NCI-H187 (cell line): Measurements from ENCODE around the gene SREK1IP1.
A peak's percentile ranks its signal among the peaks of the same experiment; 100 is the strongest.

ENCODE experiments used
- DNase-seq, 2 experiments: peaks; one replicate each; lab custom pipeline; 2025; lab: John Stamatoyannopoulos, UW

Gene SREK1IP1

DNA sequence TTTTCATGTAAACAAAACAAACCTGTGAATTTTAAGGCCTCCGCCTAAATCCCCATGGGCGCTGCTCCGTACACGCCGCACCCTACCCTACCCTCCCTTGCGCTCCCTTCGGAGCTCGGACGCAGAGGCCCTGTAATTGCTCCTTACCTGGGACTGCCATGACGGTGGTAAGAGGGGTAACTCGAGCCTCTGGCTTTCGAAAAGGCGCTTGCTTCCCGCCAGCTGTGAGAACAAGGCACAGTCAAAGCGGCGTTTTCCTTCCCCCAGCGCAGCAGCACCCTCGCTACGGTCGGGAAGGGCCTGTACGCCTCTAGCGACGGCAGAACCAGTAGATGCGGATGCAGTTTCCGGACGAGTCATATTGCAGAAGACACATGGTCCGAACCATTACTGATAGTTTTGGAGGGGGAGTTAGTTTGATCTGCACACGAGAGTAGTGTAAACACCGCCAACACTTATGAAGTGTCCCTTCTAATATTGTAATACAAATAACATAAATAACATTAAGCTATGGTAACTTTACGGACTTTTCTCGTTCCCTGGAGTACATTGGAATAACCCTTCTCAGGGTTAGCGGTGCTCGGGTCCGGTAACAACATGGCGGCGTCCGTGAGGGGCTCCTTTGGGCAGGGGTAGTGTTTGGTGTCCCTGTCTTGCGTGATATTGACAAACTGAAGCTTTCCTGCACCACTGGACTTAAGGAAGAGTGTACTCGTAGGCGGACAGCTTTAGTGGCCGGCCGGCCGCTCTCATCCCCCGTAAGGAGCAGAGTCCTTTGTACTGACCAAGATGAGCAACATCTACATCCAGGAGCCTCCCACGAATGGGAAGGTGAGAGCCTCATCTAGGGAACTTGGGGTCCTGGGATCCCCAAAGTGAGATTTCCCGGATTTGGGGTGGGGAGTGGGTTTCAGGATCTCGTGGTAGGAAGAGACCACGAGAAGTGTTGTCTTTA is at the start of gene SREK1IP1, which contains the start of gene CWC27:
Gene SREK1IP1, minus strand, starts transcription at position 334 of the 955 bp plus-strand sequence. Its CDS starts 174 bp downstream, at position 160.
Gene CWC27, plus strand, starts transcription at position 573 of the 955 bp plus-strand sequence. Its CDS starts 217 bp downstream, at position 790.
- DNase-seq, result peak; percentile 79 to 87

DNA sequence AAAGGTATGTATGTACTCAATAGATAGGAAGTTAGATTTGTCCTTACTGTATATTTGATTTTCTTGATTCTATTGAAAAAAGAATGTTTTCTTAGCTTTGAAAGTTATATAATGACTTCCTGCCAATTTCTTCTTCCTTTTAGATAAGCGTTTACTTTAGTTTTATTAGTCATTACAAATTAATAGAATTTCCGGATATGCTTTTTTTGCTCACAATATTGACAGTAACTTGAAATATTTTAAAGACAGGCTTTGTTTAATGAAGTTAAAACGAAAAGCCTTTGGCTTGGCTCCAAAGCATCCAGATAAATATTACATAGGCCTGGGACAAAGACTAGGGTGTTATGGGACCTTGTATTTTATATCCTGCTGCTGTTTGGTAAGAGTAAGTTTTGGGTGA is 49.8 kb upstream of the SREK1IP1 start:
- DNase-seq, result no peak

DNA sequence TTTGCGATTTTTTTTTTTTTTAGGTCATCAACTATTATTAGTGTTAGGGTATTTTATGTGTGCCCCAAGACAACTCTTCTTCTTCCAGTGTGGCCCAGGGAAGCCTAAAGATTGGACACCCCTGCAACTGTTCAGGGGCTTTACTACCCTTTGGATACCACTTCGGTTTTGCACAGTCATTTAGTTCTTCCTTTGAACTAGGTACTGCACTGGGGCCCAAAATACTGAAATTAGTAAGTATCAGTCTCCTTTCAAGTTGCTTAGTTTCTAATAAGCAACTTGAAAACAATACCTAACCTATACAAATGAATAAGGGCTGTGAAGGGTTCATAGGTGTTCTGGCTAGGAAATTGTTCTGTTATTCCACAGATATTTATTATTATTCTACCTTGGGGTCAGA is 45.6 kb upstream of the SREK1IP1 start:
- no peak for DNase-seq

DNA sequence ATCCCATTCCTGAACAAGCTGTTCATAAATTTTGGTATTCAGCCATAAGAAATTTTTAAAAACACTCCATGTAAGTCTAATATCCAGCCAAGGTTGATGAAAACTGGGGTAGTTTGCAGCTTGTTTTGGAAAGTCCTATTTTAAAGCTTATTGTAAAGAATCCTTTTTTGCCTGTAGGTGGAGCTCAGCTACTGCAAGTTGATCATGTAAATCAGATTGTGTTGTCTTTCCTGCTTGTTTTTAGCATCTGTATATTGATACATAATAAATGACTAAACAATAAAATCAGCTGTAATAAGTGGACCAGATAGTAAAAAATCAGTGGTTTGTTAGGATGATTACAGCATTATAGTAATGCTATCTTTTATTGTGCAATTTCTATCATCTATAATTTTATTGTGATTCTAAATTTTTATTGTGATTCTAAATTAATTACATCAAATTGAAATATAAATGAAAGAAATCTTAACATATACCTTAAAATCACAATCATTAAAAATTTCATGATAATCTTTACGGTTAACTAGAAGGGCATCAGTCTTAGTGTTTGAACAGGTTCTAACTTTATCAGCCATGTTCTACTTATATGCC is 42.7 kb upstream of the SREK1IP1 start:
- DNase-seq, result no peak

DNA sequence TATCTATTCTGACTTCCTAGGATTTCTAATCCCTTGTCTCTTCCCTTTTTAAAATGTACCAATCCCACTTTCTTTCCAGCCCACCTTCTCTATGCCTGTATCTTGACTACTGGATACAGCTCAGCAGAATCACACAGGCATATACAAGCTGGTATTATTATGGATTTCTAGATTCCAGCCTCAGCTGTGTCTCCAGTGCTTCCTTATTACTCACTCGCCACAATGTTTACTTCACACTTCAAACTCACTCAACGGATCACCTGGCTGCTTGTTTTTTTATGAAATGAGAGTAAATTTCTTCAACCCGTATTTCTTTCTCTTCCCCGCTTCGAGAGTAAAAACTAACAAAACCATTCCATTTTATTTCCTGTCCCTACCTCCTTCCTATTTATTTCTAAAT is 39.0 kb upstream of the SREK1IP1 start:
- no peak for DNase-seq

DNA sequence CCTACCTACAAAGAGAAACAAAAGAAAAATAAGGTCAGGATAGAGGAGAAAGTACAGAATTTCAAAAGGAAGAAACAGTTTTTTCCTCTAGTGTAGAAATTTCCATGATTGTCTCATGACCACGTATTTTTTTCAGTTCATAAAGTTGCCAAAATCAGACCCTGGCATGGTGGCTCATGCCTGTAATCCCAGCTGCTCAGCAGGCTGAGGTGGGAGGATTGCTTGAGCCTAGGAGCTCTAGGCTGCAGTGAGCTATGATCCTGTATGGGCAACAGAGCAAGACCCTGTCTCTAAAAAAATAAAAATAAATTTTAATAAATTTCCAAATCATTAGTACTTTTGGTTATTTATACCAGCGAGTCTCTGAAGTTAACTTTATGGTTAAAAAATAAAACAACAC is 38.0 kb upstream of the SREK1IP1 start:
- no peak for DNase-seq

DNA sequence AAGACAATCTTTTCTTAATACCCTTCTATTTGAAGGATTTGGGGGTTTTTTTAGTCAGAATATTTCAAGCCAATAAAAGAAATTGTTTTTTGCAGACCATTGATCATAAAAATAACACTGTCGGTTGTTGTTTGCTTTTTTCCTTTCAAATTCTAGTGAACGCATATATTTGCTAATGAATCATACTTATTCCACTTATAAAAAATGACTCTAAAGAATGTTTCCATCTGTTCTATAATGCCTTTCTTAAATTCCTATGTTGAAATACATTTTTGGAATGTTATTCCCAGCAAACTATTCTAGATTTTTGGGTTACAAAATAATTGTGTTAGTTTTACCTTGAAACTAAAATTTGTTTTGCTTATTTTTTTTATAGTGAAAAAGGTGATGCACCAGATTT is 32.4 kb upstream of the SREK1IP1 start:
- no peak for DNase-seq

DNA sequence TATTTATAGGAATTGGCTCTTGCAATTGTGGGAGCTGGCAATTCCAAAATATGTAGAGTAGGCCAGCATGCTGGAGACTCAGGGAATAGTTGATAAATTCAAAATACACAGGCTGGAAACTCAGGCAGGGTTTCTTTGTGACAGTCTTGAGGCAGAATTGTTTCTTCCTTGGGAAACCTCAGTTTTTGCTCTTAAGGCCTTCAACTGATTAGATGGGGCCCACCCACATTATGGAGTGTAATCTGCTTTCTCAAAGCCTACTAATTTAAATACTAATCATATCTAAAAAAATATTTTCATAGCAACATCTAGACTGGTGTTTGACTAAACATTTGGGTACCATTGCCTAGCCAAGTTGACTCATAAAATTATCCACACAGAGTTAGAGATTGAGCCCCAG is 27.8 kb upstream of the SREK1IP1 start:
- DNase-seq, result no peak

DNA sequence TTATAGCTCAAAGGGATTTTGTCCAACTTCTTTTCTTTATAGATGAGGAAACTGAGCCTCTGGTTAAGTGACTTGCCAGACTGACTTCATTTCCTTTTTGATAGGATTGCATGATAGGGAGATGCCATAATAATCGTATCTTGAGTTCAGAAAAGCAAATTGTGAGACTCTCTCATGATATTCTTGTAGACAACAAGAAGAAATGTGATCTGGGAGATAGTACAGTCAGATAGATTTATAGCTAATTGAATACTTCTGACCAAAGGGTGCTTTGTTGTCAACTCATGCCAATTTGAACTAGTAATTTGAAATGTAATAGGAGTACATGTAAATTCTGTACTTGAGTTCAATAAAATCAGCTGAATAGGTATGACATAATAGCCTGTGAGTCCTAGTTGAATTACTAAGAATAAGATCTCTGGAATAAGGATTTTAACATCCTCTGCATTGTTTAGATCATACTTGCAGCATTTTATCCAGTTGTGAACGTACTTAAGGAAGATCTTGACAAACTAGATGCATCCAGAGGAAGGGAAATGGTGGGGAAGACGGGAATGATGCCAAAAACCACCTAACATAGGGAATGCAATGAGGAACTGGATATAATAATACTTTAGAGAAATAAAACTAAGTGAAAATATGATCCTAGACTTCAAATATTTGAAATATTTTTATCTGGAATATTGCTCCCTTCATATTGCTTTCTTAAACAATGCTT is 25.7 kb upstream of the SREK1IP1 start:
- DNase-seq, result no peak

DNA sequence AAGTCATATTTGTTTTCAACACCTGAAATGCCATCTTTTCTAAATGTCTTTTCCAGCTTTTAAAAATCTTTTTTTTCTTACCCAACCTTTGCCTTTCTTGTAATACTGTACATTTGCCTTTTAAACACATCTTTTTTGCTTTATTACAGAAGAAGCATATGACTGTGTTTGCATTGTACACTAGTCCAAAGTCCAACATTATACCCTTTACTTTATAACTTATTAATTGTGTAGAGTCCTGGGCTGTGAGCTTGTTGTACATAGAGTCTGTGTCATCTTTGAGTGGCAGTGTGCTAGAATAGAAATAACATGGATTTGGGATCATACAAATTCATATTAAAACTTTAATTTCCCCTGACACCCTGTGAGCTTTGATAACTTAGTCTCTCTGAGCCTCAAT is 24.0 kb upstream of the SREK1IP1 start:
- DNase-seq, result no peak

DNA sequence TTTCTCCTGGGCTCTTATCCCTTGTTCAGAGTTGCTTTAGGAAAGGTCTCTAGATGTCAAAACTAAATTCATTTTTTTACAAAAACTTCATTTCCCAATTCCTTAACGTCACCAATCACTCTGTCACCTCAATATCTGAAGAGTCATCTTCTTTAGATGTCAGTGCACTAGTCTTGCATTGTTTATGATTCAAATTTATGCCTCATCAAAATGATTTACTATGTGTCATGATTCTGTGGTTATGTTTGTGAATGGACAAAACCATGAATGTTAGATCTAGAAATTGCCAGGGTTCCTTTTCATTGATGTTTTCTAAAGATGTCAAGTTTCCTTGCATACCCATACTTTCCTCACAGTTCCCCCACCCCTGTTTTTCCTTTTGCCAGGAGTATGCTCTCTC is 21.7 kb upstream of the SREK1IP1 start:
- no peak for DNase-seq

DNA sequence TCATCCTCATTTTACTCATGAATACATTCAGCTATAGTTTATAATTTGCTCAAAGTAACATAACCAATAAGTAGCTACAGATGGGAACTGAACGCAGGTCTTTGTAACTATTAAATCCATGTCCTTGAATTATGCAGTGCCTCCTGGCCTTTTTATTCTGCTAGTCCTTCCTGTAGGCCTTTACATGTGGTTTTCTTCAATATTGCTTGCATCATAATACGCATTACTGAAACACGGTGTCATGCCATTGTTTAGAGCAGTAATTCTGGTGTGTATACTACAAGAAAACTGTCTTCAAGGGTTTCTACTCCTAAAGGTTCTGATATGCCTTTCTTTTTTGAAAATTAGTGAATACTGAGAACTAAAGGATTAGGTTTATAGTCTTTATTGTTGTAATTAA is 21.0 kb upstream of the SREK1IP1 start:
- no peak for DNase-seq

DNA sequence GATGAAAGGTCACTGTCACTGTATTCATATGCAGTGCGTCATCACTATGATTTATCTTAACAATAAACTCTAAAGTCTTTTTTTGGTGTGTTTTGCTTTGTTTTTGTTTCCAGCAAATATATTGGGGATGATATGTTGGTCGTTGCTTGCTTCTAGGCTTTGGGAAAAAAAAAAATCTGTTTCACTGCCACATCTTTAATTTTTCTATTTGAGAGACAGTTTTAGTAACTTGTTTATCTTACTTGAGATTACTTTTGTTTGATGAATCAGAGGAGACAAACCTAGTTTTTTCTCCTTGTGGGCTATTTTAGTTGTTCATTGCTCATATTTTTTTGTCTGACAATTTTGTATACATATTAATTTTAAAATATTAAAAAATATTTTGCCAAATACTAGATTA is 19.7 kb upstream of the SREK1IP1 start:
- no peak for DNase-seq

DNA sequence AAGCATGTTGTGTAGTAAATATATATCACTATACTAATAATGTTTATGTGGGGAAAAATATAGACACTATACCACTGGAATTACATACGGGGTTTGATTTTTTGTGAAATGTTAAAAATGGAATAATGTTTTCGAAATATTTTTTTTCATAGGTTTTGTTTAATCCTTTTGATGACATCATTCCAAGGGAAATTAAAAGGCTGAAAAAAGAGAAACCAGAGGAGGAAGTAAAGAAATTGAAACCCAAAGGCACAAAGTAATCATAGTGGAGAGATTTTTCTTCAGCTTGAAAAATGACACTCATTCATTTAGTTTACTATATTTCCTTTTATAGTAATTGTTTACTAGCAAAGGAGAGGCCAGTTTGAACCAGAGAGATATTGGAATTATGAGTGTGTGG is 17.9 kb upstream of the SREK1IP1 start:
- DNase-seq, result no peak

DNA sequence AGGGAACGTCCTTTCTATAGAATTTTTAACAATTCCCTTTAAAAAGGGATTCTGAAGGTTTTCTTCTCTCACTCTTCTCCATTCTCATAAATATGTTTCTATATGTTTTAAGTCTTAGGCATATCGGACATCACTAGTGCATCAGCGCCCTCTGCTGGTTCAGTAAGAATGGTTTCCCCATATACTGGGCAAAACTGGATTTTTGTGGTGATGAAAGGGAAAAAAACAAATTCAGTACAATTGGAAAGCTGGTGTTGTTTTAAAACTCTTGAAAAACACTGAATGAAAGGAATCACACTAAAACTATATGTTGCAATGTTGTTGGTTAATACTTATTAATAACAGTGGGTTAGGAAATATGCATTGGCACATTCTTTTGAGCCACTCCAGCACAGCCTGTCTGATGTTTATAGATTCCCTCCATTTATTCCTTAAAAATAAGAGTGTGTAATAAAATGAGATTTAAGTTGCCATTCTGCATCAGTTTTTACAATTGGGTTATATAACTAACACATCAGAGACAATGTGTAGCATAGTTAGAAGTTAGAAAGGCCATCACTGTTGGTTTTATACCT is 16.0 kb upstream of the SREK1IP1 start:
- DNase-seq, result peak; percentile 23 to 49

DNA sequence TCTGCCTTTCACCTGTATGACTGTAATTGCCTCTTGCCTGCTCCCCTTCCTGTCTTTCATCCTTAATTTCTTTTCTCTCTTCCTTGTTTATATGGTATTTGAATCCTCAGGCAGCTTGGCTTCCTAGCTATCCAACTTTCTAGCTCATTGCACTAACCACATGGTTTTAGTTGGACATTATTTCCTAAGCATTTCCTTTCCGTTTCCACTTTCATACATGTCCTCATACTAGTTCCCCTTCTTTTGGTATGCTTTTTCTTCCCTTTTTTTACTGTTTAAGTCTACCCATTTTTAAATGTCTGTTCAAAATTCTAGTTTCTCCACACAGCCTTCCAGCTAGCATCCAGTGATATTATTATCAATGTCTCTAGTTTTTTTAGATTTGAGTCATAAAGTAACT is 6.8 kb upstream of the SREK1IP1 start:
- DNase-seq, result no peak

DNA sequence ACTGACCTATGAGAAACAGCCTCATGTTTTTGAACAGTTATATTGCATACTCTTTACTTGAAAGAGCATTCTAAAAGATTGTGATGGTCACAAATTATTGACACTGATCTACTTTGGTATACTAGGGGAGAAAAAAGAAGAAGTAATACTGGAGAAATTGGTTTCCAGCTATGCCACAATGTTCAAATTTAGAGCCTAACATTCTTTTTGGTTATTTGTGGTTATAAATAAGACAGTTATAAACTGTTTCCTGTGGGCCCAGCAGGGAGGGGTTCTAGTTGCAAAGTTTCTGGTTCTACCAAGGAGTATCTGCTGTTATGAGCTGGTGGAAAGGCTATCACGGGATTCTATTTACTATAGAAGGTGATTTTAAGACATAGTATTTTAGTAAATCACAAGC is 5.0 kb upstream of the SREK1IP1 start:
- DNase-seq, result no peak

DNA sequence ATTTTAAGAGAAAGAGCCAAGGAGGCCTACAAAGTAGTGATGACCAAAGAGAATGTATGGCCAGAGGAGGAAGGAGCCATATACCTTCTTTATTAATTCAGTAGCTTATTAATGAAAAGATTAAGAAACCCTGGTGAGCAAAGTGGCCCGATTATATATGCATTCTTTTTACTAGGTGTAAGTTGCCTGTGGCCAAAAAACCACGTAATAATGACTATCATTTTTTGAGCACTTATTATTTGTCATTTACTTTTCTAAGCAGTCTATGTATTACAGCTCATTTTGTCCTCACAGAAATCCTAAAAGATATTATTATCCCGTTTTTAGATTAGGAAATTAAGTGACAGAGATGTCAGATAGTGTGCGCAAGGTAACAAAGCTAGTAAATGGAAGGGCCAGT is 3.2 kb upstream of the SREK1IP1 start:
- DNase-seq, result no peak

DNA sequence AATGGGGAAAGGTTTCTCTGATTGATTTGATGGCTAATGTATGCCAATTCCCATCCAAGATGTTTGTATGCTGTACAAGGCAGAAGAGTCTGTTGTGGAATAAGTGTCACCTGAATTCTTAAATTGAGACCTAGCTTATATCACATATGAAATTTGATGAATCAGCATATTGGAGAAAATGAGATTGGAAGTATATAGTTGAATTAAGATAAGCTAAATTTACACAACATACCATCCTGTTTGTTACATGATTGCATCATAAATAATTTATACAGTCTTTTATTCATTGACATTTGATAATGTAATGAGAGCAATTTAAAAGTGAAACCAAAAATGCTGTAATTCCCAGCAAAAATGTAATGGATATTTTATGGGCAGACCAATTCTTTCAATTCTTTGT is 1.4 kb upstream of the SREK1IP1 start:
- no peak for DNase-seq

DNA sequence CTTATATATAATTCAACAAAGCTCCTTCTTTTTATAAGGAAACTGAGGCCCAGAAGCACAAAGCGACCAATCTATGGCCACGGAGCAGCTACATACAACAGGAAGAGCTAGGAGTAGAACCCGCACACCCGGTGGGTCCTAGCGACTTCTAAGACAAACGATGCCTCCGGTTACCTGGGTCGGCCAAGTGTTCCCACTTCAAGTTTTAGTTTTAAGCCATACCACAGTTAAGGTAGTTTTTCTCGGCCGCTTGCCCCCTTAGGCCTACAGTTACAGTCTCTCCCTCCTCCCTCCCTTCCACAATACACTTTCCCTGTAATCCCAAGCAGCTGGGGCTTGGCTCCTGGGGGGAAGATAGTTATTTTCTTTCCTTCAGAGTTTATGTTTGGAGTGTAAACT is 533 bp downstream of the SREK1IP1 start:
- peak in 1 of 2 experiments; percentile 79 for DNase-seq

DNA sequence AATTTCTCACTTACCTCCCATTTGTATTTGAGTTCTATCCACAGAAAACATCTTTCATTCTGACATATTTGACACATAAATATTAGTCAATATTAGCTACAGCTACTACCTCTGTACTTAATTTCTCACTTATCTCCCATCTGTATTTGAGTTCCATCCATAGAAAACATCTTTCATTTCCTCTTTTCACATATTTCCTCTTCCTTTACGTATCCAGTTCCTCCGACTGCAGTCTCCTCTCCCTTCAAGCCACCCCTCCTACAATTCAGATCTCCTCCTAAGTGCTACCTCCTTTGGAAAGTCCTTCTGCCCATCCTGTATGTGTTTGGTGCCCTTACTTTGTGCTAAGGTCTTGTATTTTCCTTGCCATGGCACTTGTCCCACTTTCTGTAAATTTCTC is 1.6 kb downstream of the SREK1IP1 start:
- DNase-seq, result no peak

DNA sequence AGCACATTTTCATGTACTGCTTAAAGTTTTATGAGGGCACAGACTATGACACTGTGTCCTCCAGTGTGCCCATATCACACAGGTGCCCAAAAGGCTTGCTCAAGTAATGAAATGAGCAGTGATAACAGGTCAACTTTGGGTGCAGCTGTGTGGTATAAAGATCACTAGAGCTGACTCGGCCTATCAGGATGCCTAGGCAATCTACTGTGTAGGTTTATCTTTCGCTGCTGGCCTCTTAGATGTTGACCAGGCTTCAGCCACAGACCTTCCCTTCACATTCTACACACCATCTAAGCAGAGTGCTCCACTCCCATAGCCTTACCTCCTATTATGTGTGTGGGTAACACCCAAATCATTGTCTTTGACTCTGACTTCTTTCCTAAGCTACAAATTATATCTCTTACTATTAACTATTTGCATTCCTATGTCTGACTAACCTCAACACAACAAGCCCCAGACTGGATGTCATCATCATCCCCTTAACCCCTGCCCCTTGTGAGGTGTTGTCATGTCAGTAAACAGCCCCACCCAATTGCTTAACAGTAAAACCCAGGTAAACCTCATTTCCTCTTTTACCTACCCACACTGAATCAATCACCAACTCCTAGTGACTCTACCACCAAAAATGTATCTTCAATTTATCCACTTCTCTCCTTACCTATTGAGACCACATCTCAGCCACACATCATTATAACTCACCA is 2.5 kb downstream of the SREK1IP1 start:
- DNase-seq, result no peak
